Upper lobe of right lung (tissue), 1 donor: ENCODE results near the gene ZMAT3. TPM values are rescaled to one million over a fixed set of nuclear protein-coding genes. Genes with fewer than 3 reads are reported as not detected.
A peak's percentile ranks its signal among the peaks of the same experiment; 100 is the strongest.

Source experiments
- ATAC-seq: fragments of 200-7000 bp; cut with Tn5 transposase; one replicate; pipeline ENCODE4 v1.9.1; 2020; ENCODE audit warnings: mild to moderate bottlenecking, moderate library complexity
- DNase-seq: peaks from one replicate; pipeline ENCODE4 v3.0.0-alpha.2; 2020
- H3K27ac ChIP-seq: fragments of 200-600 bp; one replicate; pipeline ENCODE4 v1.8.0; 2022
- H3K27me3 ChIP-seq: fragments of 200-600 bp; one replicate; pipeline ENCODE4 v1.8.0; 2022; ENCODE audit warnings: mild to moderate bottlenecking
- H3K36me3 ChIP-seq: fragments of 200-600 bp; one replicate; pipeline ENCODE4 v1.8.0; 2022
- H3K4me1 ChIP-seq: fragments of 200-600 bp; one replicate; pipeline ENCODE4 v1.8.0; 2022
- H3K4me3 ChIP-seq: fragments of 200-600 bp; one replicate; pipeline ENCODE4 v1.8.0; 2022; ENCODE audit warnings: mild to moderate bottlenecking
- H3K9me3 ChIP-seq: fragments of 200-600 bp; one replicate; pipeline ENCODE4 v1.8.0; 2022
- intact Hi-C: fragments of 100-400 bp; cut with DNase I; formaldehyde crosslinking; loops from one replicate; pipeline ENCODE4 v1.11.0; 2022
- total RNA-seq: library from RNA; stranded (reverse); fragmentation: NEBNext Ultra II Directional; extraction: Animal tissue kit (Norgen Biotek cat#: 25700); gene quantifications from one replicate; pipeline ENCODE4 v1.2.1, GENCODE V29; 2021
- TF ChIP-seq, protein P1 (sequence below): fragments of 200-600 bp; IDR thresholded peaks from one replicate; pipeline ENCODE4 v1.8.0; 2022; ENCODE audit warnings: antibody characterized with exemption
- donor health status: DM: no; HTN: yes; CAD: no; lungs with severe emphysema.

ZMAT3 gene
- total RNA-seq, 1 donor from 2014 or later, result 30.9 TPM

GRCh38 chr3:179105881-179106280 lies 34.3 kb upstream of the ZMAT3 start:
- TF ChIP-seq, protein P1, sequence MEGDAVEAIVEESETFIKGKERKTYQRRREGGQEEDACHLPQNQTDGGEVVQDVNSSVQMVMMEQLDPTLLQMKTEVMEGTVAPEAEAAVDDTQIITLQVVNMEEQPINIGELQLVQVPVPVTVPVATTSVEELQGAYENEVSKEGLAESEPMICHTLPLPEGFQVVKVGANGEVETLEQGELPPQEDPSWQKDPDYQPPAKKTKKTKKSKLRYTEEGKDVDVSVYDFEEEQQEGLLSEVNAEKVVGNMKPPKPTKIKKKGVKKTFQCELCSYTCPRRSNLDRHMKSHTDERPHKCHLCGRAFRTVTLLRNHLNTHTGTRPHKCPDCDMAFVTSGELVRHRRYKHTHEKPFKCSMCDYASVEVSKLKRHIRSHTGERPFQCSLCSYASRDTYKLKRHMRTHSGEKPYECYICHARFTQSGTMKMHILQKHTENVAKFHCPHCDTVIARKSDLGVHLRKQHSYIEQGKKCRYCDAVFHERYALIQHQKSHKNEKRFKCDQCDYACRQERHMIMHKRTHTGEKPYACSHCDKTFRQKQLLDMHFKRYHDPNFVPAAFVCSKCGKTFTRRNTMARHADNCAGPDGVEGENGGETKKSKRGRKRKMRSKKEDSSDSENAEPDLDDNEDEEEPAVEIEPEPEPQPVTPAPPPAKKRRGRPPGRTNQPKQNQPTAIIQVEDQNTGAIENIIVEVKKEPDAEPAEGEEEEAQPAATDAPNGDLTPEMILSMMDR, result no peak
- no peak for DNase-seq

DNA sequence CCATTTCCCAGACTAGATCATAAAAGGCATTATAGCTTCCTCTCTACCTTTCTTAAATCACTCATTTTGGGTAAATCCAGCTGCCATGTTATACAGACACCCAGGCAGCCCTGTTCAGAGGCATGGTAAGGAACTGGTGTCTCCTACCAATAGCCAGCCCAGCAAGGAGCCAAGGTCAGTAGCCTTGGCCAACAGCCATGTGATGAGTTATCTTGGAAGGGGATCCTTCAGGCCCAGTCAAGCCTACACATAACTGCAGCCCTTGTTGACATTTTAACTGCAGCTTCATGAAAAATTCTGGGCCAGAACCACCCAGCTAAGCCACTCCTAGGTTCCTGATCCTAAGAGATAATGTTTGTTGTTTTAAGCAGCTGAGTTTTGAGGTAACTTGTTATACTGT lies 29.0 kb upstream of the ZMAT3 start:
- H3K27me3 ChIP-seq, result no peaks in the 10 kb centered on the region
- intact Hi-C loops, result no loop called here
- no peaks in the 10 kb centered on the region for H3K9me3 ChIP-seq
- no peak for ATAC-seq
- H3K36me3 ChIP-seq, result no peaks in the 10 kb centered on the region
- H3K4me1 ChIP-seq, result no peaks in the 10 kb centered on the region
- TF ChIP-seq, protein P1, result no peak
- no peak for DNase-seq
- no peak overlapping the region for H3K4me3 ChIP-seq
- H3K27ac ChIP-seq, result no peak overlapping the region

More at GRCh38 chr3:179105881-179106280, 34.3 kb upstream of the ZMAT3 start:
- intact Hi-C loops, result no loop called here
- Histone ChIP-seq H3K36me3 (no peaks in the 10 kb centered on the region), H3K9me3 (no peaks in the 10 kb centered on the region), H3K4me3 (no peak overlapping the region), H3K27me3 (no peaks in the 10 kb centered on the region), H3K4me1 (no peaks in the 10 kb centered on the region), H3K27ac (no peak overlapping the region)
- no peak for ATAC-seq

GRCh38 chr3:179098388-179099077 lies 26.9 kb upstream of the ZMAT3 start:
- Histone ChIP-seq H3K4me3 (no peak overlapping the region), H3K36me3 (no peaks in the 10 kb centered on the region), H3K27ac (no peak overlapping the region), H3K9me3 (no peaks in the 10 kb centered on the region), H3K4me1 (no peaks in the 10 kb centered on the region), H3K27me3 (no peaks in the 10 kb centered on the region)
- intact Hi-C loops, result no loop called here
- DNase-seq, result no peak
- TF ChIP-seq, protein P1, result no peak
- no peak for ATAC-seq

DNA sequence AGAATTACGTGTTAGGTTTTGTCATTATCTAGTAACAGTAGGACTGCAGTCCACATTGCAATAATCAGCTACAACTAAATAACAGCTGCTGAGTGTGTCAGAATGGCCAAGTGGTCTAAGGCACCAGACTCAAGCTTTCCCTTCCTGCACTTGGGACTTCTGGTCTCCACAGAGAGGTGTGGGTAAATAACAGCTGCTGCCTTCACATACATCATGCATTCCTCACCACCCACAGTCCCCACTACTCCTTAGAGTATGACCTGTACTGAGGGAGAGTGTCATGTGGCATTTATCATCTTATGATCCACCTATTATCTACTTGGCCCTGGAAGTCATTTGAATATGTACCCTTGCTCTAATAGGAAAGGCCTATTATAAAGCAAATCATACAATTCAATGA lies 22.2 kb upstream of the ZMAT3 start:
- Histone ChIP-seq H3K9me3 (no peaks in the 10 kb centered on the region), H3K4me3 (no peak overlapping the region), H3K4me1 (no peaks in the 10 kb centered on the region), H3K27ac (no peak overlapping the region), H3K36me3 (no peaks in the 10 kb centered on the region), H3K27me3 (no peaks in the 10 kb centered on the region)
- intact Hi-C loops, result no loop called here
- DNase-seq (no peak), ATAC-seq (peak; percentile 45)
- TF ChIP-seq, protein P1, result no peak

DNA sequence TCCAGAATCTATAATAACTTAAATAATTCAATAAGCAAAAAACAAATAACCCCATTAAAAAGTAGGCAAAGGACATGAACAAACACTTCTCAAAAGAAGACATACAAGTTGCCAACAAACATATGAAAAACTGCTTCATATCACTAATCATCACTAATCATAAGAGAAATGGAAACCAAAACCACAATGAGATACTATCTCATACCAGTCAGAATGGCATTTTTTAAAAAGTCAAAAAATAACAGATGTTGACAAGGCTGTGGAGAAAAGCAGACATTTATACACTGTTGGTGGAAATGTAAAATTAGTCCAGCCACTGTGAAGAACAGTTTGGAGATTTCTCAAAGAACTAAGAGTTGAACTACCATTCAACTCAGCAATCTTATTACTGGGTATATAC lies 19.5 kb upstream of the ZMAT3 start:
- ATAC-seq, result no peak
- H3K9me3 ChIP-seq, result no peaks in the 10 kb centered on the region
- intact Hi-C loops, result no loop called here

More for the DNA sequence above, 19.5 kb upstream of the ZMAT3 start:
- no peak for DNase-seq
- TF ChIP-seq, protein P1, result no peak
- Histone ChIP-seq H3K36me3 (no peaks in the 10 kb centered on the region), H3K27me3 (no peaks in the 10 kb centered on the region), H3K4me3 (no peak overlapping the region), H3K27ac (no peak overlapping the region), H3K4me1 (no peaks in the 10 kb centered on the region)
